Transverse colon (tissue), 4 donors: ENCODE measurements around the gene TROAP. TPM values are rescaled to one million over a fixed set of nuclear protein-coding genes. Genes with fewer than 3 reads are reported as not detected.

Experiments used
- total RNA-seq, 4 donors: library from RNA; depleted of rRNA; stranded (reverse); fragments of >200 nt; gene quantifications; one replicate each; pipeline ENCODE4 v1.1.0, GENCODE V29; 2016

Gene TROAP
- total RNA-seq, 4 donors from 2014 or later = 1.1 to 100 (median 2.7) TPM

Other genes starting within 250 kb of the TROAP start
- under 1 TPM in 2 of 4 donors, not detected in 2; 0.27 to 0.32 TPM for gene DHH, start 228.5 kb upstream of the TROAP start, total RNA-seq
- gene LMBR1L, start 212.4 kb upstream of the TROAP start, total RNA-seq = 100 to 1,000 TPM in 1 of 4 donors, 10 to 100 TPM in 3; 72.6 to 125 (median 82.1) TPM
- gene TUBA1B, start 191.9 kb upstream of the TROAP start, total RNA-seq = 100 to 1,000 TPM; 219 to 390 (median 319) TPM
- 100 to 1,000 TPM in 2 of 4 donors, 10 to 100 TPM in 2; 77.1 to 201 (median 92.6) TPM for gene TUBA1A, start 134.2 kb upstream of the TROAP start, total RNA-seq
- 100 to 1,000 TPM; 207 to 331 (median 263) TPM for gene TUBA1C, start 58.2 kb upstream of the TROAP start, total RNA-seq
- gene PRPH, start 28.1 kb upstream of the TROAP start, total RNA-seq = 10 to 100 TPM in 2 of 4 donors, 1 to 10 TPM in 2; 7.9 to 18.7 (median 10.5) TPM
- not detected for gene C1QL4, start 13.9 kb downstream of the TROAP start, total RNA-seq
- 10 to 100 TPM; 25.4 to 43.8 (median 39.2) TPM for gene DNAJC22, start 23.6 kb downstream of the TROAP start, total RNA-seq
- gene SPATS2, start 44.2 kb downstream of the TROAP start, total RNA-seq = 10 to 100 TPM; 10.5 to 39.3 (median 21.0) TPM
- under 1 TPM in 2 of 4 donors, not detected in 2; 0.32 to 0.80 TPM for gene KCNH3, start 215.8 kb downstream of the TROAP start, total RNA-seq
- gene MCRS1, start 244.9 kb downstream of the TROAP start, total RNA-seq = 100 to 1,000 TPM in 1 of 4 donors, 10 to 100 TPM in 3; 57.8 to 120 (median 78.4) TPM